ENCODE results near the gene BCAT1.
"Not testable (repeated sequence)": the region's sequence is repeated elsewhere in the genome, so short reads cannot be mapped to it uniquely, and the experiment has no call there.

Gene BCAT1

GRCh38 chr12:24814379-24815113, 134.4 kb downstream of the BCAT1 start:
- no peak for DNase-seq (ENCODE audit: low spot score)

- DNase-seq (ENCODE audit: low spot score), result no peak
Measured at GRCh38 chr12:24810378-24810777, 138.5 kb downstream of the BCAT1 start.

- not testable (repeated sequence) for DNase-seq (ENCODE audit: low spot score)
Measured at GRCh38 chr12:24809306-24809705, 139.6 kb downstream of the BCAT1 start.

- no peak for DNase-seq (ENCODE audit: low spot score)
Measured at GRCh38 chr12:24808651-24809050, 140.2 kb downstream of the BCAT1 start.

- no peak for DNase-seq (ENCODE audit: low spot score)
Measured at GRCh38 chr12:24806386-24806785, 142.5 kb downstream of the BCAT1 start.

- no peak for DNase-seq (ENCODE audit: low spot score)
Measured at GRCh38 chr12:24803430-24804245, 145.3 kb downstream of the BCAT1 start.

- no peak for DNase-seq (ENCODE audit: low spot score)
Measured at GRCh38 chr12:24798335-24798734, 150.6 kb downstream of the BCAT1 start.

GRCh38 chr12:24797901-24798300, 151.0 kb downstream of the BCAT1 start:
- no peak for DNase-seq (ENCODE audit: low spot score)

- no peak for DNase-seq (ENCODE audit: low spot score)
Measured at GRCh38 chr12:24796876-24797275, 152.0 kb downstream of the BCAT1 start.

GRCh38 chr12:24795699-24796347, 153.1 kb downstream of the BCAT1 start:
- DNase-seq (ENCODE audit: low spot score), result peak; percentile 30

- no peak for DNase-seq (ENCODE audit: low spot score)
Measured at GRCh38 chr12:24791622-24792021, 157.3 kb downstream of the BCAT1 start.

GRCh38 chr12:24788886-24789285, 160.0 kb downstream of the BCAT1 start:
- no peak for DNase-seq (ENCODE audit: low spot score)

GRCh38 chr12:24780697-24781368, 168.1 kb downstream of the BCAT1 start:
- no peak for DNase-seq (ENCODE audit: low spot score)

GRCh38 chr12:24778486-24779304, 170.2 kb downstream of the BCAT1 start:
- DNase-seq (ENCODE audit: low spot score), result peak; percentile 10

- DNase-seq (ENCODE audit: low spot score), result no peak
Measured at GRCh38 chr12:24777359-24777758, 171.5 kb downstream of the BCAT1 start.

GRCh38 chr12:24776861-24777260, 172.0 kb downstream of the BCAT1 start:
- DNase-seq (ENCODE audit: low spot score), result no peak

GRCh38 chr12:24775073-24775472, 173.8 kb downstream of the BCAT1 start:
- DNase-seq (ENCODE audit: low spot score), result no peak

- no peak for DNase-seq (ENCODE audit: low spot score)
Measured at GRCh38 chr12:24773996-24774395, 174.9 kb downstream of the BCAT1 start.

GRCh38 chr12:24772813-24773212, 176.1 kb downstream of the BCAT1 start:
- DNase-seq (ENCODE audit: low spot score), result no peak

GRCh38 chr12:24770821-24771220, 178.1 kb downstream of the BCAT1 start:
- no peak for DNase-seq (ENCODE audit: low spot score)

GRCh38 chr12:24770334-24770733, 178.6 kb downstream of the BCAT1 start:
- DNase-seq (ENCODE audit: low spot score), result no peak

Measured in CD4-positive, alpha-beta T cell treated with Interleukin-15 for 4 hours (primary cell).